Skeletal muscle tissue (tissue), 4 donors: ENCODE measurements around the gene DZIP1L. TPM values are rescaled to one million over a fixed set of nuclear protein-coding genes. Genes with fewer than 3 reads are reported as not detected.
A peak's percentile ranks its signal among the peaks of the same experiment; 100 is the strongest.

Source experiments
- H3K27ac ChIP-seq: one replicate; pipeline ENCODE4 v1.7.0; 2013; ENCODE audit warnings: mild to moderate bottlenecking, low read depth, low read length, inconsistent platforms
- H3K27me3 ChIP-seq, 3 donors: one replicate each; pipeline ENCODE4 v1.7.0; 2013; ENCODE audit warnings: low read length in 3 of 3; ENCODE audit not compliant: control insufficient read depth in 3 of 3, insufficient read depth in 3 of 3
- H3K36me3 ChIP-seq, 3 donors: one replicate each; pipeline ENCODE4 v1.7.0; 2013; ENCODE audit warnings: low read length in 3 of 3; ENCODE audit not compliant: control insufficient read depth in 3 of 3, insufficient read depth in 3 of 3
- H3K4me1 ChIP-seq, 3 donors: one replicate each; pipeline ENCODE4 v1.7.0; 2013; ENCODE audit warnings: low read length in 3 of 3, mild to moderate bottlenecking in 3 of 3; ENCODE audit not compliant: control insufficient read depth in 3 of 3, insufficient read depth in 3 of 3
- H3K4me3 ChIP-seq, 3 donors: one replicate each; pipeline ENCODE4 v1.7.0; 2013; ENCODE audit warnings: low read length in 3 of 3
- H3K9ac ChIP-seq, 3 donors: one replicate each; pipeline ENCODE4 v1.7.0; 2013; ENCODE audit warnings: low read length in 3 of 3, mild to moderate bottlenecking in 3 of 3, moderate library complexity in 2 of 3, low read depth in 1 of 3
- H3K9me3 ChIP-seq, 3 donors: one replicate each; pipeline ENCODE4 v1.7.0; 2013; ENCODE audit warnings: low read length in 3 of 3; ENCODE audit not compliant: control insufficient read depth in 3 of 3
- total RNA-seq: library from RNA; depleted of rRNA; stranded (reverse); fragments of >200 nt; gene quantifications from one replicate; pipeline ENCODE4 v1.2.3, GENCODE V29; 2014
- donor health status: Osteomylitis.

Gene DZIP1L
- total RNA-seq, 1 donor from 2014 or later, result 13.6 TPM

DNA sequence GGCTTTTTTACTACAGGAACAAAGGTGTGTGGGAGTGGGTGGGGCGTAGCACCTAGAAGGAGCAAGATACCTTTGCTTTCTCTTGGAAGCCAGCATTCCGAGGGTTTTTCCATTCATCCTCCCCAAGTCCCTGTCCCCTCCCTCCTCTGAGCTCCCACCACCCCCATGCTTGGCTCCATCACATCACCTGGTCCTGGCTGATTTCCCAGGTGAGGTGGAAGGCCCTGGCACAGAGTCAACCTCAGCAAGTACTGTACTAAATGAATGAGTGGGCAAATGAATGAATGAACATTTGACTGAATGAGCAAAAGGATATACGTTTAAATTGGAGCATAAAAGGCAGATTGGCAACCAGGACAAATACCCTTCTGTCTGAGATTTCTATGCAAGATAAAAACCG, 45.4 kb downstream of the DZIP1L start:
- no peak overlapping the region for H3K4me3 ChIP-seq
- no peak overlapping the region for H3K27ac ChIP-seq
- no peaks in the 10 kb centered on the region for H3K4me1 ChIP-seq
- peaks cover 0 to 21% (median 4%) of the 10 kb centered on the region in 3 donors for H3K36me3 ChIP-seq
- H3K27me3 ChIP-seq, result no peaks in the 10 kb centered on the region
- no peaks in the 10 kb centered on the region for H3K9me3 ChIP-seq
- H3K9ac ChIP-seq, result no peak overlapping the region

DNA sequence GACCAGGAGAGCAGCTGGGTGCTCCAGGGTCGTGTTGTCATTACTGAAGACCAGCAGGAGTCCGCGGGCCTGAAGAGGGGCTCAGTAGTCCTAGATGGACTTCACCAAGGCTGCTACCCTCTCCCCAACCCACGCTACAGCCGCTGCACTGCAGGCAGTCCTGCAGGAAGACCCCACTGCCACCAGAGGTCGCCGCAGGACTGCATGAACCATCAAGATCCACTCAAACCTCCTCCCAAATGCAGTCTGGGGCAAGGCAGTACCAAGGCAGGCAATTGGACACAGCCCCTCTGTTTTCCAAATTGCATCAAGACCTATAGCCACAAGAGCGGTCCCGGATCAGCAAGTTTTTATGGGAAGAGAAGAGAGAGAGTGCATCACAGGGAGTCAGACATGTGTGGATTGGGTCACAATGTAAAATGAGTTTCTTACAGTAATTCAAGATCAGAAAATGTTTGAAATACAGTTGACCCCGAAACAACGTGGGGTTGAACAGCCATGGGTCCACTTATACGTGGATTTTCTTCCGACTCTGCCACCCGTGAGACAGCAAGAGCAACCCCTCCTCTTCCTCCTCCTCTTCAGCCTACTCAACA, 46.7 kb downstream of the DZIP1L start:
- peak overlapping the region in 1 of 3 donors; percentile 40 for H3K9ac ChIP-seq
- H3K9me3 ChIP-seq, result no peaks in the 10 kb centered on the region
- H3K27ac ChIP-seq, result no peak overlapping the region
- no peaks in the 10 kb centered on the region for H3K27me3 ChIP-seq
- H3K4me3 ChIP-seq, result no peak overlapping the region
- peaks cover 0 to 29% (median 5%) of the 10 kb centered on the region in 3 donors for H3K36me3 ChIP-seq
- no peaks in the 10 kb centered on the region for H3K4me1 ChIP-seq

DNA sequence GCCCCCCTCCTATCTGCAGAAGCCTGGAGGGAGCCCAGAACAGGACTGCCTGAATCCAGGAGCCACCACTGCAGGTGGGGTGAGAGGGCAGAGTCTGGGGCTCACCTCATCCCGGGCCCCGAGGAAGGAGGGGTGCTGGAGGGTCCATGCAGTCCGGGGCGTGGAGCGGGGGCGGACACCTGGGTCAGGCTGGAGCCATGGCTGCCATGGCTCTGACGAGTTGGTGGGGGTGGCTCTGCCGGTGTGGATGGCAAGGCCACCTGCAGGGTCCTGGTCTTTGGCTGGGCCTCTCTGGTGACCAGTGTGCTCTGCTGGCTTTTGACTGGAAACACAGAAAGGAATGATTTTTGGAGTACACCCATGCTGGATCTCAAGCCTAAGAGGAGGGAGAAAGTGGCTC, 47.4 kb downstream of the DZIP1L start:
- Histone ChIP-seq H3K4me1 (no peaks in the 10 kb centered on the region), H3K36me3 (peaks cover 0 to 29% (median 5%) of the 10 kb centered on the region in 3 donors), H3K4me3 (no peak overlapping the region), H3K9ac (no peak overlapping the region), H3K27me3 (no peaks in the 10 kb centered on the region), H3K27ac (no peak overlapping the region), H3K9me3 (no peaks in the 10 kb centered on the region)

- H3K4me3 ChIP-seq, result no peak overlapping the region
- H3K9ac ChIP-seq, result no peak overlapping the region
- no peak overlapping the region for H3K27ac ChIP-seq
- H3K27me3 ChIP-seq, result no peaks in the 10 kb centered on the region
- H3K4me1 ChIP-seq, result no peaks in the 10 kb centered on the region
- peaks cover 0 to 31% (median 7%) of the 10 kb centered on the region in 3 donors for H3K36me3 ChIP-seq
- no peaks in the 10 kb centered on the region for H3K9me3 ChIP-seq
These were observed 48.4 kb downstream of the DZIP1L start for GRCh38 chr3:138066972-138067371.

- H3K27ac ChIP-seq, result no peak overlapping the region
- H3K4me3 ChIP-seq, result no peak overlapping the region
- peaks cover 0 to 31% (median 7%) of the 10 kb centered on the region in 3 donors for H3K36me3 ChIP-seq
- H3K9ac ChIP-seq, result no peak overlapping the region
- H3K27me3 ChIP-seq, result no peaks in the 10 kb centered on the region
- H3K9me3 ChIP-seq, result no peaks in the 10 kb centered on the region
- H3K4me1 ChIP-seq, result no peaks in the 10 kb centered on the region
These were observed 49.0 kb downstream of the DZIP1L start for GRCh38 chr3:138066383-138066782.

GRCh38 chr3:138065949-138066348, 49.5 kb downstream of the DZIP1L start:
- Histone ChIP-seq H3K9me3 (no peaks in the 10 kb centered on the region), H3K27me3 (no peaks in the 10 kb centered on the region), H3K9ac (no peak overlapping the region), H3K36me3 (peaks cover 0 to 30% (median 7%) of the 10 kb centered on the region in 3 donors), H3K4me3 (no peak overlapping the region), H3K27ac (no peak overlapping the region), H3K4me1 (no peaks in the 10 kb centered on the region)

DNA sequence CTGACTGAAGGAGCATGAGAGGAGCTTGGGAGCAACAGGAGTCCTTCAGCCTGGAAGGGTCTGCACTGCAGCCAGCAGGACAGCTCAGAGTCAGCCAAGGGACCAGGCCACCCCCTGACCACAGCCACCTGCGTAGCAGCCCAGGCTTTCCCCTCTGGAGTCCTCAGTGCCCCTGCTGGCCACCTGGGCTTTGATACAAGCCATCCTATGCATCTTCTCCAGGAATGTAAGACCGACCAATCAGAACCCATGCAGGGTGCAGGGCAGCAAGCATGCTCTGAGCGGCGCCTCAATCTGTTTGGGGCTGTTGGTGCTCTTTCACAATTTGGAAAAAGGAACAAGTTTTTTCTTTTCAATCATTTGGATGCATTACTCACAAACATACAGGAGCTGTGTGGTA, 52.0 kb downstream of the DZIP1L start:
- no peaks in the 10 kb centered on the region for H3K4me1 ChIP-seq
- no peaks in the 10 kb centered on the region for H3K27me3 ChIP-seq
- H3K27ac ChIP-seq, result no peak overlapping the region
- peaks cover 0 to 28% (median 7%) of the 10 kb centered on the region in 3 donors for H3K36me3 ChIP-seq
- no peak overlapping the region for H3K4me3 ChIP-seq
- H3K9me3 ChIP-seq, result no peaks in the 10 kb centered on the region
- no peak overlapping the region for H3K9ac ChIP-seq

- H3K4me1 ChIP-seq, result no peaks in the 10 kb centered on the region
- no peak overlapping the region for H3K27ac ChIP-seq
- H3K27me3 ChIP-seq, result no peaks in the 10 kb centered on the region
- no peak overlapping the region for H3K9ac ChIP-seq
- peaks cover 0 to 26% (median 7%) of the 10 kb centered on the region in 3 donors for H3K36me3 ChIP-seq
- H3K4me3 ChIP-seq, result no peak overlapping the region
- H3K9me3 ChIP-seq, result no peaks in the 10 kb centered on the region
These were observed 52.8 kb downstream of the DZIP1L start for GRCh38 chr3:138062626-138063025.

GRCh38 chr3:138062037-138062436, 53.4 kb downstream of the DZIP1L start:
- no peaks in the 10 kb centered on the region for H3K27me3 ChIP-seq
- H3K9me3 ChIP-seq, result no peaks in the 10 kb centered on the region
- peaks cover 0 to 23% (median 7%) of the 10 kb centered on the region in 3 donors for H3K36me3 ChIP-seq
- no peak overlapping the region for H3K9ac ChIP-seq
- H3K27ac ChIP-seq, result no peak overlapping the region
- H3K4me3 ChIP-seq, result no peak overlapping the region
- peaks cover 0 to 2% (median 0%) of the 10 kb centered on the region in 3 donors for H3K4me1 ChIP-seq

DNA sequence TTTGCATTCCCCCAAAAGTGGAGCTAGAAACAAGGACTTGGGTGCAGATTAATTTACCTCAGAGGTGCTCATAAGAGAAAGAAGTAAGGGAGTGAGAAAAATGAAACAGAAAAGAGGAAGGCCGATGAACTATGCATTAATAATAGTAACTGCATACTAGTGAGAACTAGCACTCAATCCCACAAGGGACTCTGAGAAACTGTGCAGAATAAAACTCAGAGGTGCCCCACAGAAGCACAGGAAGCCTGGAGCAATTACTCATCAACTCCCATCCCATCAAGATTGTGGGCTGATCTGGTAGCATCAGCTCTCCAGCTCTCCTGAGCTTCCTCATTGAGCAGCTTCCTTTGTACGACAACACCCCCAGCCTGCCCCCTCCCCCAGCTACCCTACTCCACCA, 54.6 kb downstream of the DZIP1L start:
- Histone ChIP-seq H3K27me3 (no peaks in the 10 kb centered on the region), H3K36me3 (peaks cover 0 to 15% (median 5%) of the 10 kb centered on the region in 3 donors), H3K9ac (no peak overlapping the region), H3K4me3 (no peak overlapping the region), H3K9me3 (no peaks in the 10 kb centered on the region), H3K27ac (no peak overlapping the region), H3K4me1 (peaks cover 0 to 2% (median 0%) of the 10 kb centered on the region in 3 donors)
